Breast epithelium (tissue), 3 donors: ENCODE data around the gene CRIM1.

Source experiments
- POLR2AphosphoS5 ChIP-seq, 3 donors: sonication (generic); formaldehyde crosslinking; IDR thresholded peaks; one replicate each; pipeline ENCODE4 v1.6.1; 2017; ENCODE audit warnings: antibody characterized with exemption in 3 of 3
- TF ChIP-seq, protein P1 (sequence below), 3 donors: fragments of 450-650 bp; IDR thresholded peaks; one replicate each; pipeline ENCODE4 v1.5.1; 2016 to 2017; ENCODE audit warnings: antibody characterized with exemption in 3 of 3, mild to moderate bottlenecking in 3 of 3, moderate library complexity in 3 of 3

DNA sequence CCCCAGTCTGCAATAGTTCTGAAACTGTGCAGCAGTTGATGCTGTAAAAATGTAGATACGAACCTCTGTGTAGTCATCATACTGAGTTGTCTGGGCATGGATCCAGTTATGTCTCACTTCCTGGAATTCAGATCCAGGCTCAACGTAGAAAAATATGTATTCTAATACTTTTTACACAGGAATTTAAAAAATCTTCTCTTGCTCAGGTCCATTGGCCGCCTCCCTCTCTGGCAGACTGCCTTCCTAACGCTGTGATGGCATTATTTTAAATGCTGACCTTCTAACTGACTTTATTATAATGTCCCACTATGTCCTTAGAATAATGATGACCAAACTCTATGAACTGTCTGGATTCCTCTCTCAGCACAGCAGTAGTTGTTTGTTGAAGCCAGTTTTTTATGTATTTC, 122.8 kb downstream of the CRIM1 start:
- TF ChIP-seq, protein P1, sequence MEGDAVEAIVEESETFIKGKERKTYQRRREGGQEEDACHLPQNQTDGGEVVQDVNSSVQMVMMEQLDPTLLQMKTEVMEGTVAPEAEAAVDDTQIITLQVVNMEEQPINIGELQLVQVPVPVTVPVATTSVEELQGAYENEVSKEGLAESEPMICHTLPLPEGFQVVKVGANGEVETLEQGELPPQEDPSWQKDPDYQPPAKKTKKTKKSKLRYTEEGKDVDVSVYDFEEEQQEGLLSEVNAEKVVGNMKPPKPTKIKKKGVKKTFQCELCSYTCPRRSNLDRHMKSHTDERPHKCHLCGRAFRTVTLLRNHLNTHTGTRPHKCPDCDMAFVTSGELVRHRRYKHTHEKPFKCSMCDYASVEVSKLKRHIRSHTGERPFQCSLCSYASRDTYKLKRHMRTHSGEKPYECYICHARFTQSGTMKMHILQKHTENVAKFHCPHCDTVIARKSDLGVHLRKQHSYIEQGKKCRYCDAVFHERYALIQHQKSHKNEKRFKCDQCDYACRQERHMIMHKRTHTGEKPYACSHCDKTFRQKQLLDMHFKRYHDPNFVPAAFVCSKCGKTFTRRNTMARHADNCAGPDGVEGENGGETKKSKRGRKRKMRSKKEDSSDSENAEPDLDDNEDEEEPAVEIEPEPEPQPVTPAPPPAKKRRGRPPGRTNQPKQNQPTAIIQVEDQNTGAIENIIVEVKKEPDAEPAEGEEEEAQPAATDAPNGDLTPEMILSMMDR (IDR thresholded peaks at IDR 0.05): no peak
- TF ChIP-seq POLR2AphosphoS5 (IDR thresholded peaks at IDR 0.05): no peak
